Endothelial cell of hepatic sinusoid (primary cell): ENCODE results near the gene DOCK3.
"Not testable (repeated sequence)": the region's sequence is repeated elsewhere in the genome, so short reads cannot be mapped to it uniquely, and the experiment has no call there.

Experiments used
- in situ Hi-C: cut with HindIII; loops from 2 replicates; pipeline ENCODE4 v1.10.0; 2017; ENCODE audit warnings: low sequenced_read_pairs

DOCK3 gene

GRCh38 chr3:51280176-51280575 is 605.4 kb downstream of the DOCK3 start:
- in situ Hi-C loops = no loop called here

GRCh38 chr3:51282931-51283330 is 608.2 kb downstream of the DOCK3 start:
- in situ Hi-C loops = no loop called here

DNA sequence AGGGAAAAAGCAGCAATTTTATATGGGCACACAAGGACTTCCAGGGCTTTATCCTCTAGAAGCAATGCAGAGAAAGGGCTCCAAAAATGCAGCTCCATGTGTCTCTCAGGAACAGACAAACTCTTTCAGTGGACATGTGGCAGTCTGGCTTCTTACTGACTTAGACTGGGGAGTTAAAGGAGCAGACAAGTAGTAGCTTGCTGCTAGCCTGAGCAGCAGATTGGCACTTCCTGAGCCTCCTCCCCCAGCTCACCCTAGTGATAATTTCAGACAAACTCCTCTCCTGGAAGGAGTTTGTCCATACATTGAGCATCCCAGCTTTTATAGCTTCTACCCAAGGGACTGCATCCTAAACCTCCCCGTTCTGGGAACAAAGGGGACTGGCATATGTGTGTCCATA is 608.7 kb downstream of the DOCK3 start:
- in situ Hi-C loops = no loop called here

DNA sequence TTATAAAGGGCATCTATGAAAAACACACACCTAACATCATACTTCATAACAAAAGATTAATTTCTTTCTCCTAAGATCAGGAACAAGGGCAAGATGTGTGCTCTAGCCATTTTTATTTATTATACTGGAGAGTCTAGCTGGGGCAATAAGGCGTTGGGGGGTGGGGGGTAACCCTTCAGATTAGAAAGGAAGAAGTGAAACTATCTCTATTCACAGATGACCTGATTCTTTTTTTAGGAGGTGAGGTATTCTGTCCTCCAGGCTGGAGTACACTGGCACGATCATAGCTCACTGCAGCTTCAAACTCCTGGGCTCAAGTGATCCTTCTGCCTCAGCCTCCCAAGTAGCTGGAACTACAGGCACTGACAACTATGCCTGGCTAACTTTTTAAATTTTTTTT is 620.9 kb downstream of the DOCK3 start:
- in situ Hi-C loops = no loop called here

- in situ Hi-C loops = no loop called here
Observed at GRCh38 chr3:51297333-51297732, 622.6 kb downstream of the DOCK3 start.

DNA sequence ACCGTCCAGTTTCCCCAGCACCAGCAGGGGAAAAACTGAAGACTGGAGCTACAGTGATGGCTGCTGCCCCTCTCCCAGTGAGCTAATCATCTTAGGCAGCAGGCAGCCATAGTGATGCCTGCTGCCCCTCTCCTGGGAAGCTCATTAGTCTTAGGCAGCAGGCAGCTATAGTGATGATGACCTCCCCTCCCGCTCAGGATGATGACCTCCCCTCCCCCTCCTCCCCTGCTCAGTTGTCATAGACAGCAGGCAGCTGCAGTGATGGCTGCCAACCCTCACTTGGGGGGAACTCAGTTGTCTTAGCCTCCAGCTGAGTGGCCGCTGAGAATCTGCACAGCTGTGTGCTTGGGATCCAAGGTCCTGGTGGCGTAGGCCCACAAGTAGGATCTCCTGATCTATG is 629.5 kb downstream of the DOCK3 start:
- in situ Hi-C loops = no loop called here

DNA sequence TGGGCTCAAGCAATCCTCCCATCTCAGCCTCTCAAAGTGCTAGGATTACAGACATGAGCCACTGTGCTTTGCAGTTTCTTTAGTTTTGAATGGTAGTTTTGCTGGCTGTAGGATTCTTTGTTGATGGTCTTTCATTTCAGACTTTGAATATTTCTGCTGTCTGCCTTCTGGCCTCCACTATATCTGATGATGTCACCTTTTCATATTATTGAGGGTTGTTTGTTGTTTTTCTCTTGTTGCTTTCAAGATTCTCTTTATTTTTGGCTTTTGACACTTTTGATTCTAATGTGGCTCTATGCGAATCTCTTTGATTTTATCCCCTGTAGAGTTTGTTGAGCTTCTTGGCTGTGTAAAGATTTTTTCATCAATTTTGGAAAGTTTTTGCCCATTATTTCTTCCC is 631.4 kb downstream of the DOCK3 start:
- in situ Hi-C loops = no loop called here

GRCh38 chr3:51307458-51307857 is 632.7 kb downstream of the DOCK3 start:
- in situ Hi-C loops = no loop called here

DNA sequence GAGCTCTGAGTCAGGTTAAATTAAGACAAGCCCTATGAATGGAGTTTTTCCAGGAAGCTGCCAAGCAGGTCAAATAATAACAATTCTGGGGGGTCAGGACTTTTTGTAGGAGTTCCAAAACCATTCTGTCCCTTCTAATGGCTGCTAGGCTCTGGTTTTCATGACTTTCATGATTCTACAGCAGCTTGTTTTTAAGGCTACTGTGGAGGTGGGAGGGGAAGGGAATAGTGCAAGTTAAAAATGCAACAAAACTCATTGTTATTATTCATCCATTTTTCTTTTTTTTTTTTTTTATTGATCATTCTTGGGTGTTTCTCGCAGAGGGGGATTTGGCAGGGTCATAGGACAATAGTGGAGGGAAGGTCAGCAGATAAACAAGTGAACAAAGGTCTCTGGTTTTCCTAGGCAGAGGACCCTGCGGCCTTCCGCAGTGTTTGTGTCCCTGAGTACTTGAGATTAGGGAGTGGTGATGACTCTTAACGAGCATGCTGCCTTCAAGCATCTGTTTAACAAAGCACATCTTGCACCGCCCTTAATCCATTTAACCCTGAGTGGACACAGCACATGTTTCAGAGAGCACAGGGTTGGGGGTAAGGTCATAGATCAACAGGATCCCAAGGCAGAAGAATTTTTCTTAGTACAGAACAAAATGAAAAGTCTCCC is 633.3 kb downstream of the DOCK3 start:
- in situ Hi-C loops = not testable (repeated sequence)

DNA sequence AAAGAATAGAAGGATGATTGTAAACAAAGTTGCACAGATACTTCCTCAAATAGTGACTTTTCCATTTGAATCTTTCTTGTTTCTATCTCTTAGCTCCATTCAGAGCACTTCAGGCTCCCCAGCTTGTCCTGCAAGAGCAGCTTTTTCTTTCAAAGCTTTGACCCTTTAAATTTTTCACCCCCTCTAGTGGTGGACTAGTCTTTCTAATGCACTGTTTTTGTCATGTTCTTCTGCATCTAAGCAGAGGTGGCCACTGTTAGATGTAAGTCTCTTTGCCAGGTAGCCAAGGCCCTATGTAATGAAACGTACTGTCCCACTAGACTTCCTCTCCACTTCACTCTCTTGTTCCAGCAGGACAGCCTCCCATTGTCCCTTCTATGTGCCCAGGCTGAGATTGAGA is 636.3 kb downstream of the DOCK3 start:
- in situ Hi-C loops = no loop called here

DNA sequence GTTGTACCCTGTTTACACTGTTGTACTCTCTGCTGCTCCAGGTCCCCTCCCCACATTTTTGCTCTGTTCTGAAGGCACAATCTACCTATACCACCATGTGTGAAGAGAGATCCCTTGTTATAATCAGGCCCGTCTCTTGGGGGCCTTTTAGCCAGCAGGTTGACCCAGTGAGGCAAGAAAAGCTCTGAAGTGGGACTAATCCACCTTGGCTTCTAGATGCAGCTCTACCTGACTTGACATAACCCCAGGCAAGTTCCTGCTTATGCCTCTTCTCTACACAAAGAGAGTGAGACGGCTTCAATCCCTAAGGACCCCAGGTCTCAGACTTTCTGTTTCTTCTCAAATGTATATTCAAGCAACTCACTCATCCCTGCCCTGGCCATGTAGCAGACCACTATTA is 653.5 kb downstream of the DOCK3 start:
- in situ Hi-C loops = no loop called here

DNA sequence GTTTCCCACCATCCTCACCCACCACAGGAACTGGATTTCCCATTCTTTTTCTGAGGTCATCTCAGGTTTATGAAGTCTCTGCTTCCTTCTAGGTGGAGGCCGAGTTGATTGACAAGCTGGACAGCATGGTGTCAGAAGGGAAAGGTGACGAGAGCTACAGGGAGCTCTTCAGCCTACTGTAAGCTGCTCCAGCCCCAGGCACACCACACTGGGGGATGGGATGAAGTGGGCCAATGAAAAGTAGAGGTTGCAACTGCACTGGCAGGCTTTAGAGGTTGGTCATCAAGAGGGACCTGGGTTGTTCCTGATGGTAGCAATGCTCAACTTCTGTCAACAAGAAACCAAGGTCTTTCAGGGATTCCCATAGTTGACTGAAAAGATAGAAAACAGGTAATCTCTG is 655.3 kb downstream of the DOCK3 start:
- in situ Hi-C loops = no loop called here

GRCh38 chr3:51332156-51332555 is 657.4 kb downstream of the DOCK3 start:
- in situ Hi-C loops = no loop called here

DNA sequence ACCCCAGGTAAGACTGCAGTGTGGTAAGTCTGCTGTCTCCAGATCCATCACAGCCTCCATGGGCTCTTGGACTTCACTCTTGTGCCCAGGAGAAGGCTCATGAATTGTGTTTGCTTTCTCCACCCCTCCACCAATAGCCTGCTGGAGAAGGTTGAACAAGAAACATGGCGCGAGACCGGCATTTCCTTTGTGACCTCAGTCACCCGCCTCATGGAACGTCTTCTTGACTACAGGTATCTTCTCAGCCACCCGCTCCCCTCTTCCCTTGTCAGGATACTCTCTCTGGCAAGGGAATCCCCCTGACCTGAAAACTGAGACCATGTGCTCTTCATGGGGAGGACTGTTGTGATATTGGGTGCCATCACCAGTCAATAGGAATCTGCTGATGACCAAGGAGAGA is 658.3 kb downstream of the DOCK3 start:
- in situ Hi-C loops = no loop called here

DNA sequence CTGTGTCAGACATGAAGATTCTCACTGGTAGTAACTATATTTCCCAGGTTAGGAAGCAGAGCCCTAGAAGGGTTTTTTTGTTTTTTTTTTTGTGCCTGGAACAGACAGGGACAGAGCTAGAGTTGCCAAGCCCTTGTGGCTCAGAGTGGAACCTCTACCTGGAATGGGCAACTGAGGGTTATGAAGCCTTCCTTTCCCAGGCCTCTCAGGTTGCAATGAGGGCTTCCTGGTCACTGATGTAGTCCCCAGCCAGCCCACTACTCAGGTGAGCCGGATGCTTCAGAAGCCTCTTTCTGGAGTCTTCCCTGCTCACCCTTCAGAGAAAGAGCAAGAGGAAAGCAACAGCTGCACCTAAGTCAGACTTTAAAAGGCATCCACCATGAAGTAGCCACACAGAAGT is 661.5 kb downstream of the DOCK3 start:
- in situ Hi-C loops = no loop called here

DNA sequence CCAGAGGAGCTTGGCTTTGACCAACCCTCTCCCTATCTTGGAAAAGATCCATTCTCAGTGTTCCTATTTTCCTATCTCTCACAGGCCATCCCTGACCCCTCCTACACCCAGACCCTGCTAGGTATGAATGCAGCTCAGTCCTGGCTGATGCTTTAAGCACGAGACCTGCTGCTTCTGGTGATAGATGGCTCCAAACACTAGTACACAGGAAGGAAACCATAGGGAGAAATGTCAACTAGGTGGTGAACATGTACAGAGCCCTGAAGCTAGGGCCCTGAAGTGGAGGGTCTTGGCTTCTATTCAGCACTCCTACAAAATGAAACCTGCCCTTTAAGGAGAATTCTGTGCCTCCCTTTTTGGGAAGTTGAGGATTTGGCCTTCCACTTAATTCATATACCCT is 662.9 kb downstream of the DOCK3 start:
- in situ Hi-C loops = no loop called here

DNA sequence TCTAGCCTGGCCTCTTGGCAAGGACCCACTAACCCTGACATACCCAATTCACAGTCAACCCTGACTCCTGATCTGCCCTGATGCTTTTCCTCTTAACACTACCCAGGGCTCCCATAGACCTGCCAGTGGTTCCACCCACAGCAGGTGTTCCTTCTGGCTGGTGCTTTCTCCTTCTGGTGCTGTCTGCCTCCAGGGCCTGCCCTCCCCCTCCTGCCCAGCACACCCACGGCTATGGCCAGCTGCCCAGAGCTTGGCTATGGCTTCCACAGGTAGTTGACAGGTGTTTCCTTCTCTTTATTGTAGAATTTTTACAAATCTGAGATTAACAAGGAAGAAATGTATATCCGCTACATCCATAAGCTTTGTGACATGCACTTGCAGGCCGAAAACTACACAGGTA is 663.9 kb downstream of the DOCK3 start:
- in situ Hi-C loops = no loop called here

DNA sequence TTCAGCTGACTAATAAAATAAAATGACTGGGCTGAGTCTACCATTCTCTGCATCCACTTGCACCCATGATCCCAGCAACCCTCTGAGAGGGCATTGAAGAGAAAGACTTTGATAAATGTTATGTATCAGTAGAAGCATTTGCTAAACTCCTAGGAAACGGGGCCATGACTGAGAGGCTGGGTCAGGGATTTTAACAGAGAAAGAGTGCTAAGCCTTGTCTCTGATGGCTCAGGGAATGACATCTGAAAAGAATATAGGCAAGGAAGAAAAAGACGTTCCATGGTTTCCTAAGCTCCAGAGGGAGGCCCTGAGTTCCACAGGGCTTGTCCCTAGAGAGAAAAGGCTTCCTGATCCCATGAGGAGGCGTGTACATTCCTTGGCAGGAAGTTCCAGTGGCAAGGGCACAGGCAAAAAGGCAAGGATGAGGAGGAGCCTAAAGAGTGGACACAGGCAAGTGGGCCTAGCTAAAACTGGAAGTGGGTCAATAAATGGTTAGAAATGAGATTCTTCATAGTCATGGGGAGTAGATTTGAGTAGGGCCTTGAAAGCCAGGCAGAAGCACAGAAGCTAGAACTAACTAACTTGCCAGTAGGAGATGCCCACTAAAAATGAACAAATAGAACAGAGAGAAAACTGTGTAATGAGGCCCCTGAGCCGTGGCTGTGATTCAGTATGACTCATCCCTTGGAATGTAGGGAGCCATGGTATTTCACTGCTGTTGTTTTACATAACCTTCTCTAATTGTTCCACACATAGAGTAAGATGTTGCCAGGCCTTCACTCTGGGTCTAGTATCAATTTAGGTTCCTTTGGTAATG is 665.5 kb downstream of the DOCK3 start:
- in situ Hi-C loops = no loop called here

DNA sequence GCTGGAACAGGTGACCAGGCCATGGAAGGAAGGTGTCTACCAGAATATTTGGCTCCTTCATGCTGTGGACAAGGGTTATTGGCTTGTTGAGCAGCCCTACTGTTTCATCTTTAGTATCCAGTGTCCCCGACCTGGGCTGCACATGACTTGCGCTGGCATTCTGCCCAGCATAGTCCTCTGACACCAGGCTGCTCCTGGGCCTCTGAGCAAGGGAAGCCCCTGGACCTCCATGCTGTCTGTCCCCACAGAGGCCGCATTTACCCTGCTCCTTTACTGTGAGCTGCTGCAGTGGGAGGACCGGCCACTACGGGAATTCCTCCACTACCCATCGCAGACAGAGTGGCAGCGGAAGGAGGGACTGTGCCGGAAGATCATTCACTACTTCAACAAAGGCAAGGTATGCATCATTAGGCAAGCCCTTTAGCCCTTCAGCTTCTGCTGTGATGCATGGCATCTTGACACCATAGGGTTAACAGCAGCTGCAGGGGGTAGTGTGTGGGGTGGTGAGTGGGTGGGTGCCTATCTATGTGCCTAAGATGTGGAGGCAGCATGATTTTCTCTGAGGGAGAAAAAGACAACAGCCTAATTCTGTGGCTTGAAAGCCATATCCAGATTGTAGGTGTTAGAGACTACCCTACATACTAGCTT is 666.4 kb downstream of the DOCK3 start:
- in situ Hi-C loops = no loop called here

DNA sequence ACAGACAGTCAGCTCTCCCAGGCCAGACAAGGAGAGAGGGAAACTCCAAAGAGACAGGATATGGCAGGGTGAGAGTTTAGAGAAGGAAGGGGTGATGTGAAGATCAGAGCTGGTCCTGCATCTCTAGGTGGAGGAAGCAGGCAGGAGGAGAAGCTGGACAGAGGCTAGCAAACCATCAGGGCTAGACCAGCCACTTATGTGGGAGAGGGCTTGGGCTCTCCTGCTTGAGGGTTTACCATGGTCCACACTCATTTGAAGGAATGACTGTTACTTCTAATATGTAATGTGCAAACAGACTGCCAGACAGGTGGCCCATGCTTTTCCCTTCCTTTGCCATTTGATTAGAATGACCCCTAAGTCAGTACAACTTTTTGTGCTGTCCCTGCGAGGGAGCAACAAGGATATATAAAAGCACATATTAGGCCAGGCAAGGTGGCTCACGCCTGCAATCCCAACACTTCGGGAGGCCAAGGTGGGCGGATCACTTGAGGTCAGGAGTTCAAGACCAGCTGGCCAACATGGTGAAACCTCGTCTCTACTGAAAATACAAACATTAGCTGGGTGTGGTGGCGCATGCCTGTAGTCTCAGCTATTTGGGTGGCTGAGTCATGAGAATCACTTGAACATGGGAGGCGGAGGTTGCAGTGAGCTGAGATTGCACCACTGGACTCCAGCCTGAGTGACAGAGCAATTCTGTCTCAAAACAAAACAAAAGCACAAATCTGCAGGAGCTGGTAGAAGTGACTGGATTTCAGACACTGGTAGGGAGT is 669.4 kb downstream of the DOCK3 start:
- in situ Hi-C loops = no loop called here

GRCh38 chr3:51350751-51351150 is 676.0 kb downstream of the DOCK3 start:
- in situ Hi-C loops = loop anchor here (25.0 kb wide), 1 partner anchor 238 kb away; no protein-coding TSS in a partner anchor
